Astrocyte (in vitro differentiated cells and primary cell): ENCODE measurements around the gene PEX7. TPM values are rescaled to one million over a fixed set of nuclear protein-coding genes. Genes with fewer than 3 reads are reported as not detected.
"Not testable (repeated sequence)": the region's sequence is repeated elsewhere in the genome, so short reads cannot be mapped to it uniquely, and the experiment has no call there.

Experiments
- DNase-seq: peaks from one replicate; pipeline ENCODE4 v3.0.0-alpha.2; 2010; ENCODE audit warnings: low read depth
- FAIRE-seq: peaks from 2 replicates; lab custom pipeline; 2011; peaks lifted over from hg19 to GRCh38; lab: Jason Lieb, UNC
- H2AFZ ChIP-seq: 2 replicates; pipeline ENCODE4 v1.6.0; 2012; ENCODE audit warnings: low read depth, low read length, inconsistent platforms
- H3K27ac ChIP-seq: 2 replicates; pipeline ENCODE4 v1.5.1; 2011; ENCODE audit warnings: low read depth, low read length, inconsistent platforms
- H3K27me3 ChIP-seq: 2 replicates; pipeline ENCODE4 v1.6.0; 2011; ENCODE audit warnings: low read length, inconsistent platforms; ENCODE audit not compliant: insufficient read depth
- H3K36me3 ChIP-seq: 2 replicates; pipeline ENCODE4 v1.5.1; 2011; ENCODE audit warnings: low read length, inconsistent platforms; ENCODE audit not compliant: insufficient read depth
- H3K4me1 ChIP-seq: 2 replicates; pipeline ENCODE4 v1.5.1; 2011; ENCODE audit warnings: low read length, inconsistent platforms; ENCODE audit not compliant: insufficient read depth
- H3K4me2 ChIP-seq: 2 replicates; pipeline ENCODE4 v1.6.0; 2012; ENCODE audit warnings: low read length, inconsistent platforms
- H3K4me3 ChIP-seq: 2 replicates; pipeline ENCODE4 v1.5.1; 2011; ENCODE audit warnings: low read depth, mild to moderate bottlenecking, low read length, inconsistent platforms; ENCODE audit not compliant: insufficient read depth
- H3K79me2 ChIP-seq: 2 replicates; pipeline ENCODE4 v1.6.0; 2012; ENCODE audit warnings: mild to moderate bottlenecking, low read length, inconsistent platforms; ENCODE audit not compliant: insufficient read depth
- H3K9ac ChIP-seq: 2 replicates; pipeline ENCODE4 v1.6.0; 2012; ENCODE audit warnings: mild to moderate bottlenecking, low read length, inconsistent platforms
- H3K9me3 ChIP-seq: 2 replicates; pipeline ENCODE4 v1.5.1; 2012; ENCODE audit warnings: low read depth, mild to moderate bottlenecking, low read length, inconsistent platforms; ENCODE audit not compliant: insufficient read depth
- H4K20me1 ChIP-seq: 2 replicates; pipeline ENCODE4 v1.6.0; 2012; ENCODE audit warnings: low read length, inconsistent platforms; ENCODE audit not compliant: insufficient read depth
- H3K27ac Mint-ChIP-seq: one replicate; pipeline ENCODE4 v1.8.0; 2021; ENCODE audit warnings: mild to moderate bottlenecking, mixed read lengths; ENCODE audit not compliant: unreplicated experiment
- H3K27me3 Mint-ChIP-seq: one replicate; pipeline ENCODE4 v1.8.0; 2021; ENCODE audit warnings: low read depth, mixed read lengths; ENCODE audit not compliant: unreplicated experiment
- H3K36me3 Mint-ChIP-seq: one replicate; pipeline ENCODE4 v1.8.0; 2021; ENCODE audit warnings: low read depth, mixed read lengths; ENCODE audit not compliant: unreplicated experiment
- H3K4me1 Mint-ChIP-seq: one replicate; pipeline ENCODE4 v1.8.0; 2021; ENCODE audit warnings: low read depth, mixed read lengths; ENCODE audit not compliant: unreplicated experiment
- H3K4me3 Mint-ChIP-seq: one replicate; pipeline ENCODE4 v1.8.0; 2021; ENCODE audit warnings: mild to moderate bottlenecking, moderate library complexity, mixed read lengths; ENCODE audit not compliant: unreplicated experiment
- H3K9me3 Mint-ChIP-seq: one replicate; pipeline ENCODE4 v1.8.0; 2021; ENCODE audit warnings: mild to moderate bottlenecking, mixed read lengths; ENCODE audit not compliant: unreplicated experiment
- EZH2 ChIP-seq: IDR thresholded peaks from 2 replicates; pipeline ENCODE4 v1.6.1; 2012; ENCODE audit warnings: mild to moderate bottlenecking, low read length, inconsistent platforms; ENCODE audit not compliant: insufficient read depth
- total RNA-seq: library from RNA; stranded (reverse); gene quantifications from 2 replicates; pipeline ENCODE4 v1.2.1, GENCODE V29; 2021
- TF ChIP-seq, protein P1 (sequence below): IDR thresholded peaks from 2 replicates; pipeline ENCODE4 v1.5.1; 2011; ENCODE audit warnings: low read depth, mild to moderate bottlenecking, inconsistent platforms, low read length, moderate library complexity; ENCODE audit not compliant: insufficient read depth

Gene PEX7
- total RNA-seq, 1 donor from 2014 or later, result 4.8 TPM

DNA sequence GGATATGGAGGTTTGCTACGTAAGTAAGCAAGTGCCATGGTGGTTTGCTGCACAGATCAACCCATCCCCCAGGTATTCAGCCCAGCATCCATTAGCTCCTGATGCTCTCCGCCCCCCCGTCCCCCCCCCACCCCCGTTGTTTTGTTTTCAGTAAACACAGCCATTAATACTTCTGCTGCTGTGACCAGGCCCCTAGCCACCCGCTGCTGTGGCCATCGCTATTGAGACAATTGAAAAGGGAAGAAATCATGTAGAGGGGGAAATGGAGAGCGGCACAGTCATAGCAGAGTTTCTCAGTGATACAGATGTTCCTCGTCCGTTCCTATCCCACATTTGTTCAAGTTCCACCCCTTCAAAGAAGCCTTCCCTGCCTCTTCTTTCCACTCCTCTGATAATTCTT is 124.6 kb downstream of the PEX7 start:
- no peak overlapping the region for H3K27ac Mint-ChIP-seq
- no peak overlapping the region for H3K27ac ChIP-seq

GRCh38 chr6:136949957-136950356 is 127.6 kb downstream of the PEX7 start:
- not testable (repeated sequence) for H3K4me3 Mint-ChIP-seq, H3K4me3 ChIP-seq, H3K9ac ChIP-seq, H3K4me1 Mint-ChIP-seq, H4K20me1 ChIP-seq, H3K4me2 ChIP-seq, H3K4me1 ChIP-seq, H3K36me3 Mint-ChIP-seq, H2AFZ ChIP-seq, DNase-seq, H3K9me3 Mint-ChIP-seq, H3K27me3 ChIP-seq, H3K27me3 Mint-ChIP-seq, H3K9me3 ChIP-seq, H3K79me2 ChIP-seq, H3K36me3 ChIP-seq, H3K27ac Mint-ChIP-seq, H3K27ac ChIP-seq, FAIRE-seq

More for the DNA sequence above, 124.6 kb downstream of the PEX7 start:
- no peak for FAIRE-seq
- TF ChIP-seq, protein P1, sequence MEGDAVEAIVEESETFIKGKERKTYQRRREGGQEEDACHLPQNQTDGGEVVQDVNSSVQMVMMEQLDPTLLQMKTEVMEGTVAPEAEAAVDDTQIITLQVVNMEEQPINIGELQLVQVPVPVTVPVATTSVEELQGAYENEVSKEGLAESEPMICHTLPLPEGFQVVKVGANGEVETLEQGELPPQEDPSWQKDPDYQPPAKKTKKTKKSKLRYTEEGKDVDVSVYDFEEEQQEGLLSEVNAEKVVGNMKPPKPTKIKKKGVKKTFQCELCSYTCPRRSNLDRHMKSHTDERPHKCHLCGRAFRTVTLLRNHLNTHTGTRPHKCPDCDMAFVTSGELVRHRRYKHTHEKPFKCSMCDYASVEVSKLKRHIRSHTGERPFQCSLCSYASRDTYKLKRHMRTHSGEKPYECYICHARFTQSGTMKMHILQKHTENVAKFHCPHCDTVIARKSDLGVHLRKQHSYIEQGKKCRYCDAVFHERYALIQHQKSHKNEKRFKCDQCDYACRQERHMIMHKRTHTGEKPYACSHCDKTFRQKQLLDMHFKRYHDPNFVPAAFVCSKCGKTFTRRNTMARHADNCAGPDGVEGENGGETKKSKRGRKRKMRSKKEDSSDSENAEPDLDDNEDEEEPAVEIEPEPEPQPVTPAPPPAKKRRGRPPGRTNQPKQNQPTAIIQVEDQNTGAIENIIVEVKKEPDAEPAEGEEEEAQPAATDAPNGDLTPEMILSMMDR, result no peak
- TF ChIP-seq EZH2, result no peak
- Mint-ChIP-seq H3K4me3 (no peak overlapping the region), H3K27me3 (peaks cover 2% of the 10 kb centered on the region), H3K4me1 (no peaks in the 10 kb centered on the region), H3K36me3 (no peaks in the 10 kb centered on the region), H3K9me3 (peaks cover 4% of the 10 kb centered on the region)
- H2AFZ ChIP-seq, result no peak overlapping the region
- H3K36me3 ChIP-seq, result no peaks in the 10 kb centered on the region
- H4K20me1 ChIP-seq, result no peaks in the 10 kb centered on the region
- H3K4me3 ChIP-seq, result no peak overlapping the region
- no peak overlapping the region for H3K9ac ChIP-seq
- H3K79me2 ChIP-seq, result no peaks in the 10 kb centered on the region
- no peaks in the 10 kb centered on the region for H3K4me1 ChIP-seq
- DNase-seq, result no peak
- no peaks in the 10 kb centered on the region for H3K9me3 ChIP-seq
- H3K27me3 ChIP-seq, result no peaks in the 10 kb centered on the region
- no peak overlapping the region for H3K4me2 ChIP-seq

DNA sequence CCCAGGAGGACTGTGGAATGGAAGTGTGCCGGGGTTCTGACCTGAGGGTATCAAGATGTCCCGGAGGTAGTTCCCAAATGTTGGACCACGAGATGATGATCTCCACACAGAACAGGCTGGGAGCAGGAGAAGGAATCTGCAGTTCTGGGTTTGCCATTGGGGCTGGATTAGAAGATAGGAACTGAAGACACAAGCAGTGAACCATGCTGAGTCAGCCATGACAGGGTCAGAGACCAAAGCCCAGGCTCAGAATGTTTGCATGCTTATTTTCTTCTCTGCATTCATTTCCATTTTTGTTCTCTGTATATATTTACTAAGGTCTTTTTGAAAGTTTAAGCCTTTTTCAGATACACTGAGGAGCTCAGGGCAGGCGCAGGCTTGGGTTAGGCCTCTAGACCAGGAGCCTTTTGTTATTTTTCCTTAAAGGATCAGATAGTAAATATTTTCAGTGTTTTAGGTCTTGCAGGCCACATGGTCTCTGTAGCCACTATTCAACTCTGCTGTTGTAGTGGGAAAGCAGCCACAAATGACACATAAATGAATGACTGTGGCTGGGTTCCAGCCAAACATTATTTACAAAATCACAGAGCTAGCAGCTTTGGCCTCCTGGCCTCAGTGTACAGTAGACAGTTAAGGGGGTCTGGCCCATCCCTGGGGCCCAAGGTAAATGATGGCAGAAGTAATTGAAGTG is 128.2 kb downstream of the PEX7 start:
- TF ChIP-seq, protein P1, result no peak
- no peak for TF ChIP-seq EZH2
- DNase-seq (no peak), FAIRE-seq (no peak)
- Histone ChIP-seq H3K4me1 (no peaks in the 10 kb centered on the region), H3K9me3 (no peaks in the 10 kb centered on the region), H3K4me2 (no peak overlapping the region), H3K4me3 (no peak overlapping the region), H3K9ac (no peak overlapping the region), H4K20me1 (no peaks in the 10 kb centered on the region), H3K27ac (no peak overlapping the region), H2AFZ (no peak overlapping the region), H3K27me3 (no peaks in the 10 kb centered on the region), H3K79me2 (no peaks in the 10 kb centered on the region), H3K36me3 (no peaks in the 10 kb centered on the region)
- H3K36me3 Mint-ChIP-seq, result no peaks in the 10 kb centered on the region
- no peaks in the 10 kb centered on the region for H3K27me3 Mint-ChIP-seq
- no peak overlapping the region for H3K4me3 Mint-ChIP-seq
- H3K27ac Mint-ChIP-seq, result no peak overlapping the region
- H3K4me1 Mint-ChIP-seq, result no peaks in the 10 kb centered on the region
- peaks cover 4% of the 10 kb centered on the region for H3K9me3 Mint-ChIP-seq
